Spinal cord (tissue), 10 donors: Measurements from ENCODE around the gene RAP1GAP2. TPM values are rescaled to one million over a fixed set of nuclear protein-coding genes. Genes with fewer than 3 reads are reported as not detected.
A peak's percentile ranks its signal among the peaks of the same experiment; 100 is the strongest.

Experiments used
- DNase-seq, 6 donors: peaks; one replicate each; pipeline versions ENCODE4 v3.0.0 to v3.0.0-alpha.2; 2013 to 2015; ENCODE audit warnings: low spot score in 6 of 6, low read depth in 4 of 6
- H3K27ac ChIP-seq: one replicate; pipeline ENCODE4 v1.5.1; 2013; ENCODE audit warnings: low read depth, low read length, control low read depth
- H3K27me3 ChIP-seq: one replicate; pipeline ENCODE4 v1.6.1; 2013; ENCODE audit warnings: low read length; ENCODE audit not compliant: control insufficient read depth, insufficient read depth
- H3K36me3 ChIP-seq: one replicate; pipeline ENCODE4 v1.6.1; 2013; ENCODE audit warnings: low read length; ENCODE audit not compliant: control insufficient read depth, insufficient read depth
- H3K4me1 ChIP-seq: one replicate; pipeline ENCODE4 v1.6.1; 2013; ENCODE audit warnings: low read length; ENCODE audit not compliant: control insufficient read depth, insufficient read depth
- H3K4me3 ChIP-seq: one replicate; pipeline ENCODE4 v1.5.1; 2013; ENCODE audit warnings: low read depth, low read length, control low read depth
- H3K9me3 ChIP-seq: one replicate; pipeline ENCODE4 v1.6.1; 2013; ENCODE audit warnings: low read length; ENCODE audit not compliant: control insufficient read depth, insufficient read depth
- WGBS: methylation state at CpG from one replicate; pipeline ENCODE4 v1.1.5; 2013; ENCODE audit warnings: missing lambda C conversion rate; ENCODE audit not compliant: insufficient coverage; 5-methylcytosine and 5-hydroxymethylcytosine counted together
- polyA plus RNA-seq, 2 donors: library from polyadenylated mRNA; unstranded; fragments of 120-200 nt; gene quantifications; one replicate each; pipeline ENCODE4 v1.2.1, GENCODE V29; 2013; ENCODE audit not compliant: insufficient read length in 2 of 2
- total RNA-seq, 2 donors: library from RNA; depleted of rRNA in 1 of 2; stranded (reverse); fragments of 120-200 nt in 1 of 2; fragments of >200 nt in 1 of 2; gene quantifications; one replicate each; pipeline versions ENCODE4 v1.2.3 to v1.2.4, GENCODE V29; 2013 to 2014
- donor health status: healthy.

RAP1GAP2 gene
- total and polyA plus RNA-seq, 4 donors: 7.4 to 22.0 (median 16.1) TPM

DNA sequence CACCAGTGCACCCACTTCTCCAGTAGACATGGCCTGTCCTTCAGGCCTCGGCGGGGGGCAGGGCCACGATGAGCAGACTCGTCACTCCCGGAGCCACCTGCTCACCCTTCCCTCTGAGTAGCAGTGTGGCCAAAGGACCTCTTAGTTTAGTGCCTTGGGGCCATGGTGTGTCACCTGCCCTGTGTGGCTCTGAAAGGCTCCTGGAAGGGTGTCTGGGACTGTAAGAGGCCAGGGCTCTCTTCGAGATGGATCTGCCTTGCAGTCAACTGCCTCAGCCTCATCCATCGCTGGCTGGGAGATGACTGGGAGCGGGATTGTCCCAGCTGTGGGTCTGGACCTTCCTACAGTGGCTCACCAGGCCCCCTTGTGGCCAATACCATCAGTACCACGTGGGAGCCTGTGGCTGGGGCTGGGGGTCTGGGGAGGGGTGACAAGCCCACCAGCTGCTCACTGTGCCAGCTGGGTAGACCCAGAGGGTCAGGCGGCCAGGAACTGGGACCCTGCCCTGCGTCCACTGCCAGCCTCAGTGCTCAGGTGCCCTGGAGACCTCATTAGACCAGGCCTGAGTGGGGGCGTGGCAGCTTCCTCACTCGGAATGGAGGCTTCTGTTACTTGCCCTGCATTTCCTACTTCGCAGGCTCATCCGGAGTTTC lies 133.8 kb downstream of the RAP1GAP2 start:
- Histone ChIP-seq H3K27ac (no peak overlapping the region), H3K4me3 (no peak overlapping the region), H3K36me3 (no peaks in the 10 kb centered on the region), H3K4me1 (peaks cover 12% of the 10 kb centered on the region), H3K9me3 (no peaks in the 10 kb centered on the region), H3K27me3 (no peaks in the 10 kb centered on the region)
- WGBS: 52% methylated on average over 11 of the region's 15 CpGs
- peak in 1 of 6 donors; percentile 46 for DNase-seq

DNA sequence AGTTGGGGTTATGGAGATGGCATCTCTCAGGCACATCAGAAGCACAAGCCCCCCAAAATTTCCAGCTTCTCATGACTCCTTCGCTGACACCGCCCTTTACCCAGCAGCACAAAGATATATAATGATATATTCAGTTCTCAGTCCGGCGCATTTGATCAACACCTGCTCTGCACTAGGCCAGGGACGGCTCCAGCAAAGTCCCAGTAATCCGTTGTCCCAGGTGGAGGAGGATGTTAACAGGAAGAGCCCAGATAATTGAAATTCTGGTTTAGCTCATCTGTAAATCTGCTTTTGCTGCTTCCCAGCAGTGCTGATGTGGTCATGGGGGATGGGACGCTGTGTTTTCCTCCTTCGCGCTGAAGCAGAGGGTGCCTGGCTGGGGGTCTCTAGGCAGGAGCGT lies 135.6 kb downstream of the RAP1GAP2 start:
- 48% methylated on average over 5 of the region's 10 CpGs for WGBS
- DNase-seq: peak in 1 of 6 donors; percentile 72
- Histone ChIP-seq H3K27ac (no peak overlapping the region), H3K4me1 (peaks cover 17% of the 10 kb centered on the region), H3K4me3 (no peak overlapping the region), H3K27me3 (no peaks in the 10 kb centered on the region), H3K36me3 (no peaks in the 10 kb centered on the region), H3K9me3 (no peaks in the 10 kb centered on the region)

DNA sequence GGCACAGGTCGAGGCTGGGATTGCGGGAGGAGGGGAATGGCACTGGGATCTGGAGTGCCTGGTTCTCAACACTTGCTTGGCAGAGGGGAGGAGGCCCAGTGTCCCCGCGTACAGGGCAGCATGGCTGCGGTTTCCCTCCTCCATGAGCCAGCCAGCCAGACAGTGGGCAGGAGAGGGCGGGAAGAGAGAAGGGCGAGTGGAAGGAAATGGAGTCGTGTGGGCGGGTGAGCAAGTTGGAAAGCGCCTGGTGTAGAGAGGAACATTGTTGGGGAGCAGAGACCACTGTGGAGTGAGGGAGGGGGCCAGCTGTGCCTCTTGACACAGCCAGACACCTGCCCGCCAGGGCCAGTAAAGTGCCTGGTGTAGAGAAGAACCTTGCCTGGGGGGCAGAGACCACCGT lies 136.7 kb downstream of the RAP1GAP2 start:
- no peaks in the 10 kb centered on the region for H3K27me3 ChIP-seq
- peaks cover 21% of the 10 kb centered on the region for H3K4me1 ChIP-seq
- no peak overlapping the region for H3K27ac ChIP-seq
- H3K9me3 ChIP-seq: no peaks in the 10 kb centered on the region
- DNase-seq: no peak
- no peaks in the 10 kb centered on the region for H3K36me3 ChIP-seq
- 68% methylated on average over 11 of the region's 12 CpGs for WGBS
- H3K4me3 ChIP-seq: no peak overlapping the region

DNA sequence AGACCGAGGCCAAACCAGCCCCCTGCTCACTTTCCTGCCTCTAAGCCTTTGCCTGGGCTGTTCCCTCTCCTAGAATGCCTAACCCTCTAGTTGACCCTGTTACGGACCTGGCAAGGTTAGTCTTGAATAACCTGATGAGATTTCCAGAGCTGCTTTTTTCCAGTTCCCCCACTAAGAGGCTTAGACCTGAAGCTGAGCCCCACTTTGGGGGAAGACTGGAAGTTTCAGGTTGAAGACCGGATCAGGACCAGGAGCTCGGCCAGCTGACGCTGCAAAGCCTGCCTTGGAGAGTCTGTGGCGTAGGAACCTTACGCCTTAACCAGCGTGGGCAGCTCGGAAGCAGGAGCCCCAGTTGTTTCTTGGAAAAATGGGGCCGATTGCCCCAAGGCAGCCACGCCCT lies 137.4 kb downstream of the RAP1GAP2 start:
- WGBS: 93% methylated on average over 10 of the region's 11 CpGs
- Histone ChIP-seq H3K4me3 (no peak overlapping the region), H3K27me3 (no peaks in the 10 kb centered on the region), H3K4me1 (peaks cover 22% of the 10 kb centered on the region), H3K27ac (no peak overlapping the region), H3K36me3 (no peaks in the 10 kb centered on the region), H3K9me3 (no peaks in the 10 kb centered on the region)
- DNase-seq: no peak

DNA sequence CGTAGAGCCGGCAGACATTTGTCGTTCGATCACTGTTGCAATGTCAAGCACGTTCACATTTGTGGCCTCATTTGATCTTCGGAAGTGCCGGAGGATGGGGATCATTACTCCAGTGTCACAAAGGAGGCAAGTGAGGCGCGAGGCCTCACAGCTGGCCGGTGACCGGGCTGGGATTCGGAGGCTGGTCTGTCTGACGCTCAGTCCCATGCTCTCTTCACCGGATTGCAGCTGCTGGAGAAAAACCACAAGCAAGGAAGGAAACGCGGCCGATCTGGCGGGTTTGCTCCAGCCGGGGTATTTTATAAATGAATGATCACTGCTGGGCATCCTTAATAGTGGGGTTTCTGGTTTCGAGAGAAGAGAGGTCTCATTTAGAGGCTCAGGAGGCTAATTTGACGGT lies 139.4 kb downstream of the RAP1GAP2 start:
- Histone ChIP-seq H3K36me3 (no peaks in the 10 kb centered on the region), H3K27me3 (no peaks in the 10 kb centered on the region), H3K4me1 (peaks cover 37% of the 10 kb centered on the region), H3K4me3 (no peak overlapping the region), H3K27ac (no peak overlapping the region), H3K9me3 (no peaks in the 10 kb centered on the region)
- DNase-seq: no peak
- 69% methylated on average over 17 of the region's 21 CpGs for WGBS

DNA sequence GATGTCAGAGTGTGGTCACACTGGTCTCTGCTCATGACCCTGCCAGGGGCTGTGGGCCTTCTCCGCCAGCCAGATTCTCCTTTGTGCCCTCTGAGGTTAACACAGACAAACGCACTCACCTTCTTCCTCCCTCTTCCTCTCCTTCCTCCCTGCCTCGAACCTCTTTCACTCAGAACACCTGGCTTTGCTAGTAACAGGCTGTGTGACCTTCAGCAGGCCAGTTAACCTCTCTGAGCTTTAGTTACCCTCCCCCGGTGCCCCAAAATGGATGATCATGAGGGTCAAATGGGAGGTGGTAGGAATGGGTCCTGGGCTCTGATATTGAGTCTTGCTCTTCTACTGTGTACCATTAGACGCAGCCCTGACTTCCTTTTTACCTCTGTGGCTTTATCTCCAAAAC lies 140.1 kb downstream of the RAP1GAP2 start:
- no peaks in the 10 kb centered on the region for H3K27me3 ChIP-seq
- WGBS: 83% methylated on average over 1 of the region's 5 CpGs
- H3K27ac ChIP-seq: no peak overlapping the region
- H3K4me1 ChIP-seq: peaks cover 35% of the 10 kb centered on the region
- H3K9me3 ChIP-seq: no peaks in the 10 kb centered on the region
- no peaks in the 10 kb centered on the region for H3K36me3 ChIP-seq
- DNase-seq: no peak
- H3K4me3 ChIP-seq: no peak overlapping the region

DNA sequence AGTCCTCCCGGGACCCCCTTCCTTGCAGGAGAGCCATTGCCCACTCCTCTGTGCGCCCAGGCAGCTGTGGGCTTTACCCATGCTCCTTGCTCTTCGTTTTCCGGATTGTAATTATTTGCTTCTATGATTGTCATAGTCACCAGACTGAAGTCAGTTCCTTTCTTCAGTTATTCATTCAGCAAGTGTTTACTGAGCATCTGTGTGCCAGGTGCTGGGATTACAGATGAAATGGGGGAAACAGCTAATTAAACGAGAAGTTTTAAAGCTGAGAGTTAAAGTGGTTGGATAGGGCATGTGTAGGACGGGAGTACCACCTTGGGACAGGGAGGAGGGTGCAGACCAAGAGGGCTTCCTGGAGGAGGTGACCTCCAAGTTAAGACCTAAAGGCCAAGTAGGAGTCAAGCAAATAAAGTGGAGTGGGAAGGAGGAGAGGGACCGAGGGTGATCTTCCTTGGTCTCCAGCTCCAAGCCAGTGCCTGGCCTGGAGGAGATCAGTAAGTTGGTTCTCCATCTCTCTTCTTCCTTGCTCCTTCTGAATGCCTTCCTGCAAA lies 140.6 kb downstream of the RAP1GAP2 start:
- H3K4me1 ChIP-seq: peaks cover 31% of the 10 kb centered on the region
- 85% methylated on average over 7 of the region's 7 CpGs for WGBS
- DNase-seq: no peak
- no peaks in the 10 kb centered on the region for H3K36me3 ChIP-seq
- no peaks in the 10 kb centered on the region for H3K9me3 ChIP-seq
- H3K27me3 ChIP-seq: no peaks in the 10 kb centered on the region
- H3K4me3 ChIP-seq: no peak overlapping the region
- no peak overlapping the region for H3K27ac ChIP-seq

DNA sequence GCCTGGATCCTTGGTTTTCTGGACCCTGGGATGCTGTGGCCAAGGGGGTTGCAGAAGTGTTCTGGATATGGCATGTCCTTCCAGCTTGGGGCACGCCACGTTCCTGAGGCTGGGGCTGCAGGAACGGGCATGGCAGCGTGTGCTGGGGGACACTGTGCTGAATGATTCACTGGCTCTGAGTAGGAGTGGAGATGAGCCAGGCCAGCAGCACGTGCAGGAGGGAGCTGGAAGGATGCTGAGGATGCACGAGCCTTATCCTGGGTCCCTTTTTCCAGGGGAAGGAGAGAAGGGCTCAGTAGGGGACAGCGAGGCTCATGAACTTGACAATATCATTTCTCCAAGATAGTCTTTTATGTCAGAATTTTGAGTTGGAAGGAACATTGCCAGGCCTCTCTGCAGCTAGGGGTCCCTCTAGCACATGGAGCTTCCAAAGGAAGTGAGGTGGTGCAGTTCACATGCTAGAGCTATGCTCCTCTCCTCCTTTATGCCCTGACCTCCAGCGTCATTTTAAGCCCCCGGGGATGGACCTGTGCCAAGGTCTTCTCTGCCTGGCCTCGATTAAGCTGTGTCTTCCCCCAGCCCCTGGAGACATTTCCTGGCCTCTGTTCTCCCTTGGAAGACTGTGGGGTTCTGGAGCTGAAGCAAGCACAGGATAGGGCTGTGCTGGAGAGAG lies 141.2 kb downstream of the RAP1GAP2 start:
- Histone ChIP-seq H3K4me1 (peaks cover 27% of the 10 kb centered on the region), H3K27ac (no peak overlapping the region), H3K27me3 (no peaks in the 10 kb centered on the region), H3K9me3 (no peaks in the 10 kb centered on the region), H3K4me3 (no peak overlapping the region), H3K36me3 (no peaks in the 10 kb centered on the region)
- 56% methylated on average over 9 of the region's 10 CpGs for WGBS
- DNase-seq: no peak

DNA sequence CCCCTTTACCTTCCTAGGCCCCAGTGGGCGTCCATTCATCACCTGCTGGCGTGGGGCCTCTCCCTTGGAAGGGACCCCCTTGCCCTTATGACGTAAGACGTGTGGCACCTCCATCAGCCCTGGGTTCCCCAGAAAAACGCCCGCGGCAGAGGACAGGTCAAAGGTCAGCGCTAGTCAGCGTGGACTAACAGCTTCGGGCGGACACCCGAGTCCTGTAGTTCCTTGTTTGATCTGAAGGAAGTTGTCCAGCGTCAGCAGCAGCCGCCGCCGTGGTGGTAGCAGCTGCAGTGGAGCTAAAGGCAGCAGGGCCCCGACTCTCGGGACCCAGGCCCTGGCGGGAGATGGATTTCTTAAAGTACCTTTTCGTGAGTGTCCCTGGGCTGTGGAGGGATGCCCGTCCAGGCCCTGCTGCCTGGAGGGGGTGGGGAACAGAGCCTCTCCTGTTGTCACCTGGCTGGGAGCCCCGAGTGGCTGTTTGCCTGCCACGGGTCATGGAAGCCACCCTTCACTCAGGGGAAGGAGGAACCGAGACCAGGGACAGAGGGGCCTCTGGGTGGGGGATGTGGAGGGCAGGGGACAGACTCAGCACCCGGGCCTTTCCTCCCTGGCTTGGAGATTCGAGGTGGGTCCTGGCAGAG lies 143.6 kb downstream of the RAP1GAP2 start:
- 62% methylated on average over 23 of the region's 26 CpGs for WGBS
- DNase-seq: no peak
- no peaks in the 10 kb centered on the region for H3K36me3 ChIP-seq
- peak overlapping the region; percentile 54 for H3K27ac ChIP-seq
- no peak overlapping the region for H3K4me3 ChIP-seq
- peaks cover 27% of the 10 kb centered on the region for H3K4me1 ChIP-seq
- H3K9me3 ChIP-seq: no peaks in the 10 kb centered on the region
- H3K27me3 ChIP-seq: no peaks in the 10 kb centered on the region
